ENCODE measurements around the gene SEPTIN3. TPM values are rescaled to one million over a fixed set of nuclear protein-coding genes. Genes with fewer than 3 reads are reported as not detected.
A peak's percentile ranks its signal among the peaks of the same experiment; 100 is the strongest.

Gene SEPTIN3
- total RNA-seq, 1 donor, result 0.36 TPM

DNA sequence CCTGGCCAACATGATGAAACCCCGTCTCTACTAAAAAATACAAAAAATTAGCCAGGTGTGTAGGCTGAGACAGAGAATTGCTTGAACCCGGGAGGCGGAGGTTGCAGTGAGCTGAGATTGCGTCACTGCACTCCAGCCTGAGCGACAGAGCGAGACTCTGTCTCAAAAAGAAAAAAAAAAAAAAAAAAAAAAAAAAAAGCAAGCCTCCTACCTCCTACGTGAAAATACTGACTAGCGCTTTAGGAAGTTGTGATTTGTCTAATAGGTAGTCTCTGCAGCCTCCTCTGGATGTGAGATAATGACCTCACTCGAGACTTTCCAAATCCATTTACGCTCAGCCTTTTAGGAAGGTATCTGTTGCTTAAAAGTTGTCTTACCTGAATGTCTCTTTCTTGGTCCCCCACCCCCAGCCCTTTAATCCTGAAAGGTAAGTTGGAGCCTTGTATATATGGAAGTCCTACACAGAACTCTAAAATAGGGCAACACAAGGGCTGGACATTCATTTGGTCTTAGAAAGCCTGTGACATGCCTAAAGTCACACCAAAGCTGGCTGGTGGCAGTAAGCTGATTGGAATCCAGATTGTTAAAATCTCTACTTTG, 5.5 kb downstream of the SEPTIN3 start:
- Histone ChIP-seq H3K4me1 (ENCODE audit: insufficient read depth, low read length) (no peaks in the 10 kb centered on the region), H3K4me3 (ENCODE audit: insufficient read depth, low read length) (no peak overlapping the region), H4K20me1 (ENCODE audit: insufficient read depth, low read length) (no peaks in the 10 kb centered on the region), H3K36me3 (ENCODE audit: insufficient read depth, low read length) (no peaks in the 10 kb centered on the region), H2AFZ (ENCODE audit: low read length) (no peak overlapping the region), H3K27me3 (ENCODE audit: insufficient read depth, low read length) (peaks cover 53% of the 10 kb centered on the region), H3K27ac (ENCODE audit: low read depth, low read length) (no peak overlapping the region), H3K9me3 (ENCODE audit: low read depth, low read length) (no peaks in the 10 kb centered on the region), H3K79me2 (ENCODE audit: insufficient read depth, low read length) (no peaks in the 10 kb centered on the region), H3K4me2 (ENCODE audit: insufficient read depth, low read length) (no peak overlapping the region)
- TF ChIP-seq, protein P1, sequence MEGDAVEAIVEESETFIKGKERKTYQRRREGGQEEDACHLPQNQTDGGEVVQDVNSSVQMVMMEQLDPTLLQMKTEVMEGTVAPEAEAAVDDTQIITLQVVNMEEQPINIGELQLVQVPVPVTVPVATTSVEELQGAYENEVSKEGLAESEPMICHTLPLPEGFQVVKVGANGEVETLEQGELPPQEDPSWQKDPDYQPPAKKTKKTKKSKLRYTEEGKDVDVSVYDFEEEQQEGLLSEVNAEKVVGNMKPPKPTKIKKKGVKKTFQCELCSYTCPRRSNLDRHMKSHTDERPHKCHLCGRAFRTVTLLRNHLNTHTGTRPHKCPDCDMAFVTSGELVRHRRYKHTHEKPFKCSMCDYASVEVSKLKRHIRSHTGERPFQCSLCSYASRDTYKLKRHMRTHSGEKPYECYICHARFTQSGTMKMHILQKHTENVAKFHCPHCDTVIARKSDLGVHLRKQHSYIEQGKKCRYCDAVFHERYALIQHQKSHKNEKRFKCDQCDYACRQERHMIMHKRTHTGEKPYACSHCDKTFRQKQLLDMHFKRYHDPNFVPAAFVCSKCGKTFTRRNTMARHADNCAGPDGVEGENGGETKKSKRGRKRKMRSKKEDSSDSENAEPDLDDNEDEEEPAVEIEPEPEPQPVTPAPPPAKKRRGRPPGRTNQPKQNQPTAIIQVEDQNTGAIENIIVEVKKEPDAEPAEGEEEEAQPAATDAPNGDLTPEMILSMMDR (IDR thresholded peaks at IDR 0.05; ENCODE audit: extremely low read depth, low read depth, low read length), result no peak
- DNase-seq (ENCODE audit: insufficient read length, low spot score, missing footprints), result peak; percentile 39

DNA sequence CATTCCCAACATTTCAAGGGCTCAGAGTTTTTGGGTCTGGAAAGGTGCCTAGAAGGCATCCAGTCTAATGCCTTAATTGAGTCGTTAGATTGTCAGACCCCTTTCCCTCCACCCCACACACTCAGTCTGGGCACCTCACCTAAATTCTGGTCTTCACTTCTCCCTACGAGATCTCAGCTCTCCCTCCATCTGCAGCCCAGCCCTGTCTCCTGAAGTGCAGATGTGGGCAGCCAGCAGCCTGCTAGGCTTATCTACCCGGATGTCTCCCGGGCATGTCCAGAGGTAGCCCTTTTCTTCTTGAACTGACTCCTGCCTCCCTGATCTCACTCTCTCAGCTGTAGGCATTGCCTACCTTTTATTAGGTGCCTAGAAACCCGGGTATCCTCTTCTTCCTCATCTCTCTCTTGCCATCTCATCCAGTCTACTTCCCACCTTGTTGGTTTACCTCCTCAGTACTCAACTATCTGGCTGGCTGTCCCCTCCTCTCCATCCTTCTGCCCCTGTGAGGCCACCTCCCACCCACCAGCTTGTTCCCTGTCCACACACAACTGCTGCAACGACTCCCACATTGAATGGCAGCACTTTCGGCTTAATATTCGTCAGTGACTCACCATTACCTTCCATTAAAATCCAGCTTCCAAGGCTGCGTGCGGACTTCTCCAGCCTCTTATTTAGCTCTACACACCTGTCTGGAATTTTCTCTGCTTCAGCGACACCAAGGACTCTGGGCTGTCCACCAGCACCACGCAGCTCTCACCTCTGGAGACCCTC, 6.2 kb downstream of the SEPTIN3 start:
- TF ChIP-seq, protein P1 (IDR thresholded peaks at IDR 0.05; ENCODE audit: extremely low read depth, low read depth, low read length), result no peak
- no peaks in the 10 kb centered on the region for H3K36me3 ChIP-seq (ENCODE audit: insufficient read depth, low read length)
- no peak overlapping the region for H2AFZ ChIP-seq (ENCODE audit: low read length)
- no peaks in the 10 kb centered on the region for H4K20me1 ChIP-seq (ENCODE audit: insufficient read depth, low read length)
- H3K9me3 ChIP-seq (ENCODE audit: low read depth, low read length), result no peaks in the 10 kb centered on the region
- H3K4me1 ChIP-seq (ENCODE audit: insufficient read depth, low read length), result no peaks in the 10 kb centered on the region
- DNase-seq (ENCODE audit: insufficient read length, low spot score, missing footprints), result peak; percentile 87
- no peak overlapping the region for H3K4me2 ChIP-seq (ENCODE audit: insufficient read depth, low read length)
- H3K27me3 ChIP-seq (ENCODE audit: insufficient read depth, low read length), result peaks cover 51% of the 10 kb centered on the region
- no peak overlapping the region for H3K27ac ChIP-seq (ENCODE audit: low read depth, low read length)
- no peaks in the 10 kb centered on the region for H3K79me2 ChIP-seq (ENCODE audit: insufficient read depth, low read length)
- no peak overlapping the region for H3K4me3 ChIP-seq (ENCODE audit: insufficient read depth, low read length)

DNA sequence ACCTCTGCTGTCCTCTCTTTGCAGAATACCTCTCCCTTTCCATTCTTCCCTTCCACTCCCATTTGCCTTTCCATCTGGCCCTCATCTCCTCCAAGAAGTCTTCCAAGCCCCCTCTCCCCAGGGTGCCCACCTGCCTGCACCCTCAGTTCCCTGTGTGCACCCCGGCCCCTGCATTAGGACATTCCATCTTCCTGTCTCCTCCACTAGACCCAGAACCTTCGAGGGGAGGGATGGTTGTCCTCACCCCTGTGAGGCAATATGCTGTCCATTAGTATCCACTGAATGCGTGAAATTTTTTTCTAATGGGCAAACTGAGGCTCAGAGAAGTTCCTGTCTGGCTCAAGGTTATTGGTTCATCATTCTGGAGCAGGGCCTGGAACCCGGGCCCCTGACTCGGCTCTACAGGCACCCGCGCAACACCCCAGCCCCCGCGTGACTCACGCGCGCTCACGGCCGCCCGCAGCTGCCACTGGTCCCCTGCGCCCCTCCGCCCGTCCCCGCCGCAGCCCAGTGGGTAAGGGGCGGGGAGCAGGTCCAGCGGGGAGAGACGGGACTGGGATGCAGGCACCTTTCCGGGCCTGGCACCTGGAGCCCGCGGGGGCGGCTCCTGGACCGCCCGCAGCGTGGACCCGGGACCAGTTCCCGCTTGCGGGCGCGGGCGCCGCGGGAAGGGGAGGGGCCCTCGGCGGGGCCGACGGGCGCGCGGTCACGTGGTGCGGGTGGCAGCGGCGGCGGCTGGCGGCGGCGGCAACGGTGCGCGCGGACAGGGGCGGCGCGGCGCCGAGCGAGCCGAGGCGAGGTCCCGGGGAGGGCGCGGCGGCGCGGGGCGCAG, 7.0 kb downstream of the SEPTIN3 start:
- H3K27me3 ChIP-seq (ENCODE audit: insufficient read depth, low read length), result peaks cover 47% of the 10 kb centered on the region
- TF ChIP-seq, protein P1 (IDR thresholded peaks at IDR 0.05; ENCODE audit: extremely low read depth, low read depth, low read length), result no peak
- peak; percentile 90 for DNase-seq (ENCODE audit: insufficient read length, low spot score, missing footprints)
- H3K36me3 ChIP-seq (ENCODE audit: insufficient read depth, low read length), result no peaks in the 10 kb centered on the region
- no peaks in the 10 kb centered on the region for H3K79me2 ChIP-seq (ENCODE audit: insufficient read depth, low read length)
- peak overlapping the region; percentile 42 for H3K4me3 ChIP-seq (ENCODE audit: insufficient read depth, low read length)
- H4K20me1 ChIP-seq (ENCODE audit: insufficient read depth, low read length), result no peaks in the 10 kb centered on the region
- H2AFZ ChIP-seq (ENCODE audit: low read length), result no peak overlapping the region
- H3K9me3 ChIP-seq (ENCODE audit: low read depth, low read length), result no peaks in the 10 kb centered on the region
- H3K4me1 ChIP-seq (ENCODE audit: insufficient read depth, low read length), result no peaks in the 10 kb centered on the region
- no peak overlapping the region for H3K27ac ChIP-seq (ENCODE audit: low read depth, low read length)
- peak overlapping the region; percentile 48 for H3K4me2 ChIP-seq (ENCODE audit: insufficient read depth, low read length)

Data from osteoblast (primary cell).